K562 (cell line): ENCODE measurements around the gene MPZL1. TPM values are rescaled to one million over a fixed set of nuclear protein-coding genes. Genes with fewer than 3 reads are reported as not detected.

Experiments used
- ELF4 ChIP-seq: fragments of 450-650 bp; formaldehyde crosslinking; IDR thresholded peaks from 2 replicates; pipeline ENCODE4 v1.4.0; 2022; ENCODE audit warnings: missing genetic modification characterization
- ETV6 ChIP-seq, 3 experiments: fragments of 150-350 bp in 1 of 3; sonication (generic) in 1 of 3; formaldehyde crosslinking in 1 of 3; IDR thresholded peaks; 2 replicates each; pipeline versions ENCODE4 v1.6.1 to v1.8.0; 2014 to 2022; ENCODE audit warnings: borderline replicate concordance in 2 of 3, low read depth in 2 of 3, antibody characterized with exemption in 1 of 3, low read length in 1 of 3, mild to moderate bottlenecking in 1 of 3, missing genetic modification reagents in 1 of 3
- HMGN3 ChIP-seq: IDR thresholded peaks from 2 replicates; pipeline ENCODE4 v1.6.1; 2011; ENCODE audit warnings: borderline replicate concordance, low read depth, mild to moderate bottlenecking, mixed read lengths, low read length; ENCODE audit not compliant: insufficient read length; ENCODE audit errors: extremely low read depth
- MTA2 ChIP-seq: fragments of 450-650 bp; IDR thresholded peaks from 2 replicates; pipeline ENCODE4 v1.6.1; 2016; ENCODE audit warnings: low read depth
- NFIC ChIP-seq: fragments of 450-650 bp; IDR thresholded peaks from 2 replicates; pipeline ENCODE4 v1.6.1; 2017; ENCODE audit warnings: mild to moderate bottlenecking, inconsistent platforms
- POLR3G ChIP-seq: IDR thresholded peaks from 2 replicates; pipeline ENCODE4 v1.6.1; 2011; ENCODE audit not compliant: insufficient read length, insufficient replicate concordance; ENCODE audit errors: extremely low read depth
- PTRF ChIP-seq: fragments of 450-650 bp; IDR thresholded peaks from 2 replicates; pipeline ENCODE4 v1.6.1; 2016; ENCODE audit warnings: mild to moderate bottlenecking, missing genetic modification characterization, missing compliant biosample characterization
- RBM34 ChIP-seq: fragments of 200-400 bp; formaldehyde crosslinking; IDR thresholded peaks from 2 replicates; pipeline ENCODE4 v1.6.1; 2018; ENCODE audit warnings: low read length, borderline replicate concordance; ENCODE audit not compliant: insufficient read depth
- SIN3A ChIP-seq, 2 experiments: fragments of 150-350 bp in 1 of 2; IDR thresholded peaks; 2 replicates each; pipeline ENCODE4 v1.6.1; 2011 to 2016; ENCODE audit warnings: borderline replicate concordance in 2 of 2, low read depth in 2 of 2, low read length in 2 of 2, mild to moderate bottlenecking in 2 of 2, moderate library complexity in 2 of 2; ENCODE audit not compliant: control insufficient read depth in 1 of 2
- SMARCC2 ChIP-seq: fragments of 450-650 bp; IDR thresholded peaks from 2 replicates; pipeline ENCODE4 v1.6.1; 2017; ENCODE audit warnings: antibody characterized with exemption, moderate library complexity, mild to moderate bottlenecking, low read depth
- TAF7 ChIP-seq: fragments of 450-650 bp; IDR thresholded peaks from 2 replicates; pipeline ENCODE4 v1.6.1; 2016; ENCODE audit warnings: missing genetic modification characterization, missing compliant biosample characterization
- TOE1 ChIP-seq, 2 experiments: fragments of 450-650 bp in 1 of 2; sonication (generic) in 1 of 2; formaldehyde crosslinking in 1 of 2; IDR thresholded peaks; 2 replicates each; pipeline versions ENCODE4 v1.7.1 to v1.8.0; 2016 to 2022; ENCODE audit warnings: borderline replicate concordance in 2 of 2, mild to moderate bottlenecking in 2 of 2, antibody characterized with exemption in 1 of 2, inconsistent platforms in 1 of 2, low read depth in 1 of 2, missing genetic modification reagents in 1 of 2, moderate library complexity in 1 of 2
- XRCC3 ChIP-seq: fragments of 450-650 bp; IDR thresholded peaks from 2 replicates; pipeline ENCODE4 v1.6.1; 2017; ENCODE audit warnings: mild to moderate bottlenecking, moderate library complexity
- ZKSCAN8 ChIP-seq: fragments of 200-800 bp; sonication (Bioruptor generic); IDR thresholded peaks from 2 replicates; pipeline ENCODE4 v1.6.1; 2016; ENCODE audit warnings: missing genetic modification characterization, missing compliant biosample characterization
- ZNF584 ChIP-seq: fragments of 200-800 bp; sonication (Bioruptor generic); IDR thresholded peaks from 2 replicates; pipeline ENCODE4 v1.6.1; 2016; ENCODE audit warnings: low read depth, mild to moderate bottlenecking, missing genetic modification characterization, missing compliant biosample characterization
- polyA plus RNA-seq, 8 experiments: library from polyadenylated mRNA; depleted of rRNA in 4 of 8; stranded (reverse) in 5 of 8; unstranded in 3 of 8; fragments of >200 nt; fragmentation: Nextera tagmentation in 2 of 8; fragmentation: Illumina TruSeq in 1 of 8; extraction: Ambion mirVana in 2 of 8; extraction: Trizol in 1 of 8; gene quantifications; 2 replicates each; pipeline versions ENCODE4 v1.2.1 to v1.2.3, GENCODE V29; 2011 to 2014; ENCODE audit warnings: inconsistent platforms in 1 of 8, missing spikeins in 1 of 8
- total RNA-seq, 7 experiments: library from RNA; depleted of rRNA in 6 of 7; stranded (reverse); fragments of >200 nt in 6 of 7; fragmentation: Illumina TruSeq in 2 of 7; extraction: Trizol in 2 of 7; gene quantifications; 2 replicates each; pipeline versions ENCODE4 v1.2.1 to v1.2.3, GENCODE V29; 2011 to 2021; ENCODE audit warnings: low replicate concordance in 1 of 7
- TF ChIP-seq, protein P1 (sequence below): fragments of 250-450 bp; sonication (Bioruptor Pico); IDR thresholded peaks from 2 replicates; pipeline ENCODE4 v1.5.0; 2021; ENCODE audit warnings: mild to moderate bottlenecking, borderline replicate concordance
- TF ChIP-seq, protein P2 (sequence below): fragments of 450-650 bp; IDR thresholded peaks from 2 replicates; pipeline ENCODE4 v1.6.1; 2018; ENCODE audit not compliant: partially characterized antibody
- TF ChIP-seq, protein P3 (sequence below): fragments of 250-450 bp; sonication (Bioruptor Pico); IDR thresholded peaks from 2 replicates; pipeline ENCODE4 v1.8.0; 2022; ENCODE audit warnings: moderate library complexity, mild to moderate bottlenecking, inconsistent platforms

The MPZL1 gene
- total and polyA plus RNA-seq, 9 of the 15 experiments (the other 6 are each of a cell fraction or from before 2014, with no cell fraction given), result 14.5 to 153 (median 66.5) TPM

DNA sequence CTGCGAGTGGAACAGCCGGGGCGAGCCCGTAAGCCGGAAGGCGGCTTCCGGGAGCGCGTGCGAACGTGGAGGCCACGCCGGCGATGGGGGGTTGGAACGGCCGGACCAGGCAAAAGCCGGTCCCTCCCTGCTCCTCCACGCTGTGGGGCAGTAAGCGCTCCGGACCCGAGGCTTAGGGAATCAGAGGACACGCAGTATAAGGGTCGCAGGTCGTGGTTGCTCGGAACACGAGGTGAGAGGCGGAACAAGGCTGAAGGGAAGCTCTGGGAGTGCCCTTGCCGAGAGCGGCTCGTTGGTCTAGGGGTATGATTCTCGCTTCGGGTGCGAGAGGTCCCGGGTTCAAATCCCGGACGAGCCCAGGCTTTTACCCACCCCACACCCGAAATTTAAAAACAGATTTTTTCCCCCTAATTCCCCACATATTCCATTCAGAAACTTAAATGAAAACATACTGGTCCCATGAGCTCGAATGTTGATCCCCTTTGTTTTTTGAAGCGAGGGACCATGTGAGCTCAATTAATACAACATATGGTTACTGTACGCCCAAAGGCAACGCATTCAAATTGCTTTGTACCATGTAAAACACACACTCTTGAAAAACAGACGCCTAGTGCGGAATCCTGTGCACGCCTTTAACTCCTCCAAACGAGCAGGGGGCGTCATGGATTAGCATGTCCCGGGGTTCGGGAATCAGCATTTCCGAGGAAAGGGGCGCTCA is 7.2 kb upstream of the MPZL1 start (continued):
- TF ChIP-seq, protein P1, sequence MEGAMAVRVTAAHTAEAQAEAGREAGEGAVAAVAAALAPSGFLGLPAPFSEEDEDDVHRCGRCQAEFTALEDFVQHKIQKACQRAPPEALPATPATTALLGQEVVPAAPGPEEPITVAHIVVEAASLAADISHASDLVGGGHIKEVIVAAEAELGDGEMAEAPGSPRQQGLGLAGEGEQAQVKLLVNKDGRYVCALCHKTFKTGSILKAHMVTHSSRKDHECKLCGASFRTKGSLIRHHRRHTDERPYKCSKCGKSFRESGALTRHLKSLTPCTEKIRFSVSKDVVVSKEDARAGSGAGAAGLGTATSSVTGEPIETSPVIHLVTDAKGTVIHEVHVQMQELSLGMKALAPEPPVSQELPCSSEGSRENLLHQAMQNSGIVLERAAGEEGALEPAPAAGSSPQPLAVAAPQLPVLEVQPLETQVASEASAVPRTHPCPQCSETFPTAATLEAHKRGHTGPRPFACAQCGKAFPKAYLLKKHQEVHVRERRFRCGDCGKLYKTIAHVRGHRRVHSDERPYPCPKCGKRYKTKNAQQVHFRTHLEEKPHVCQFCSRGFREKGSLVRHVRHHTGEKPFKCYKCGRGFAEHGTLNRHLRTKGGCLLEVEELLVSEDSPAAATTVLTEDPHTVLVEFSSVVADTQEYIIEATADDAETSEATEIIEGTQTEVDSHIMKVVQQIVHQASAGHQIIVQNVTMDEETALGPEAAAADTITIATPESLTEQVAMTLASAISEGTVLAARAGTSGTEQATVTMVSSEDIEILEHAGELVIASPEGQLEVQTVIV, result no peak
- peak; percentile 86 for TF ChIP-seq NFIC
- peak; percentile 60 for TF ChIP-seq TAF7 (tag)
- TF ChIP-seq XRCC3, result no peak
- peak in 1 of 2 experiments; percentile 34; a peak in 1 of 4 replicates for TF ChIP-seq ETV6 (IDR thresholded peaks at IDR 0.05; ENCODE audit: borderline replicate concordance in 1 of 2, low read depth in 2 of 2, low read length in 1 of 2)
- TF ChIP-seq ETV6 (CRISPR knock-in tag; IDR thresholded peaks at IDR 0.05; ENCODE audit: borderline replicate concordance), result no peak
- TF ChIP-seq ELF4 (CRISPR knock-in tag), result peak; percentile 95
- no peak for TF ChIP-seq RBM34
- TF ChIP-seq TOE1 (IDR thresholded peaks at IDR 0.05; ENCODE audit: borderline replicate concordance), result peak; percentile 86
- TF ChIP-seq TOE1 (CRISPR knock-in tag; IDR thresholded peaks at IDR 0.05; ENCODE audit: borderline replicate concordance, low read depth), result peak; percentile 99
- TF ChIP-seq, protein P2, sequence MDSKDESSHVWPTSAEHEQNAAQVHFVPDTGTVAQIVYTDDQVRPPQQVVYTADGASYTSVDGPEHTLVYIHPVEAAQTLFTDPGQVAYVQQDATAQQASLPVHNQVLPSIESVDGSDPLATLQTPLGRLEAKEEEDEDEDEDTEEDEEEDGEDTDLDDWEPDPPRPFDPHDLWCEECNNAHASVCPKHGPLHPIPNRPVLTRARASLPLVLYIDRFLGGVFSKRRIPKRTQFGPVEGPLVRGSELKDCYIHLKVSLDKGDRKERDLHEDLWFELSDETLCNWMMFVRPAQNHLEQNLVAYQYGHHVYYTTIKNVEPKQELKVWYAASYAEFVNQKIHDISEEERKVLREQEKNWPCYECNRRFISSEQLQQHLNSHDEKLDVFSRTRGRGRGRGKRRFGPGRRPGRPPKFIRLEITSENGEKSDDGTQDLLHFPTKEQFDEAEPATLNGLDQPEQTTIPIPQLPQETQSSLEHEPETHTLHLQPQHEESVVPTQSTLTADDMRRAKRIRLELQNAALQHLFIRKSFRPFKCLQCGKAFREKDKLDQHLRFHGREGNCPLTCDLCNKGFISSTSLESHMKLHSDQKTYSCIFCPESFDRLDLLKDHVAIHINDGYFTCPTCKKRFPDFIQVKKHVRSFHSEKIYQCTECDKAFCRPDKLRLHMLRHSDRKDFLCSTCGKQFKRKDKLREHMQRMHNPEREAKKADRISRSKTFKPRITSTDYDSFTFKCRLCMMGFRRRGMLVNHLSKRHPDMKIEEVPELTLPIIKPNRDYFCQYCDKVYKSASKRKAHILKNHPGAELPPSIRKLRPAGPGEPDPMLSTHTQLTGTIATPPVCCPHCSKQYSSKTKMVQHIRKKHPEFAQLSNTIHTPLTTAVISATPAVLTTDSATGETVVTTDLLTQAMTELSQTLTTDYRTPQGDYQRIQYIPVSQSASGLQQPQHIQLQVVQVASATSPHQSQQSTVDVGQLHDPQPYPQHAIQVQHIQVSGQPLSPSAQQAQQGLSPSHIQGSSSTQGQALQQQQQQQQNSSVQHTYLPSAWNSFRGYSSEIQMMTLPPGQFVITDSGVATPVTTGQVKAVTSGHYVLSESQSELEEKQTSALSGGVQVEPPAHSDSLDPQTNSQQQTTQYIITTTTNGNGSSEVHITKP, result peak; percentile 72
- TF ChIP-seq MTA2, result no peak; the same call in 1 of the 2 replicates
- TF ChIP-seq SMARCC2, result no peak
- peak; percentile 18 for TF ChIP-seq HMGN3
- peak; percentile 83 for TF ChIP-seq POLR3G
- TF ChIP-seq ZNF584 (CRISPR knock-in tag), result no peak
- TF ChIP-seq, protein P3, sequence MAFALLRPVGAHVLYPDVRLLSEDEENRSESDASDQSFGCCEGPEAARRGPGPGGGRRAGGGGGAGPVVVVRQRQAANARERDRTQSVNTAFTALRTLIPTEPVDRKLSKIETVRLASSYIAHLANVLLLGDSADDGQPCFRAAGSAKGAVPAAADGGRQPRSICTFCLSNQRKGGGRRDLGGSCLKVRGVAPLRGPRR (CRISPR knock-in tag), result peak; percentile 64; the same call in 1 of the 2 replicates
- TF ChIP-seq SIN3A (IDR thresholded peaks at IDR 0.05; ENCODE audit: borderline replicate concordance in 2 of 2, control insufficient read depth in 1 of 2, low read depth in 2 of 2, low read length in 2 of 2), result peak in 1 of 2 experiments; percentile 36; a peak in 1 of 4 replicates
- no peak for TF ChIP-seq PTRF (tag)
- TF ChIP-seq ZKSCAN8 (CRISPR knock-in tag), result no peak
